OCI-M2 (cell line): ENCODE data around the gene KLF18.
"Not testable (repeated sequence)": the region's sequence is repeated elsewhere in the genome, so short reads cannot be mapped to it uniquely, and the experiment has no call there.

ENCODE experiments used
- DNase-seq: peaks from one replicate; lab custom pipeline; 2025; ENCODE audit not compliant: unreplicated experiment; lab: John Stamatoyannopoulos, UW

KLF18 gene

GRCh38 chr1:44120398-44120949 is 21.0 kb downstream of the KLF18 start:
- DNase-seq = no peak

GRCh38 chr1:44119525-44119924 is 21.9 kb downstream of the KLF18 start:
- no peak for DNase-seq

GRCh38 chr1:44118682-44119081 is 22.7 kb downstream of the KLF18 start, which contains the start of gene KLF17:
Gene KLF17 (plus strand): TSS chr1:44118821. CDS start chr1:44118908, 87 bp downstream.
- no peak for DNase-seq

- not testable (repeated sequence) for DNase-seq
These were observed 24.2 kb downstream of the KLF18 start for GRCh38 chr1:44117272-44117671.

- DNase-seq = no peak
These were observed 27.3 kb downstream of the KLF18 start for GRCh38 chr1:44114098-44114497.

- DNase-seq = no peak
These were observed 28.3 kb downstream of the KLF18 start for GRCh38 chr1:44113095-44113609.

GRCh38 chr1:44112486-44112885 is 28.9 kb downstream of the KLF18 start:
- no peak for DNase-seq

GRCh38 chr1:44111861-44112260 is 29.6 kb downstream of the KLF18 start:
- no peak for DNase-seq

- DNase-seq = no peak
These were observed 30.5 kb downstream of the KLF18 start for GRCh38 chr1:44110916-44111315.

- no peak for DNase-seq
These were observed 32.5 kb downstream of the KLF18 start for GRCh38 chr1:44108971-44109370.

- DNase-seq = no peak
These were observed 33.2 kb downstream of the KLF18 start for GRCh38 chr1:44108241-44108640.

GRCh38 chr1:44105810-44106209 is 35.6 kb downstream of the KLF18 start:
- DNase-seq = no peak

- no peak for DNase-seq
These were observed 37.9 kb downstream of the KLF18 start for GRCh38 chr1:44103270-44104131.

GRCh38 chr1:44101328-44101727 is 40.1 kb downstream of the KLF18 start:
- no peak for DNase-seq

- no peak for DNase-seq
These were observed 41.1 kb downstream of the KLF18 start for GRCh38 chr1:44100183-44100868.

- no peak for DNase-seq
These were observed 47.4 kb downstream of the KLF18 start for GRCh38 chr1:44094047-44094446.

- DNase-seq = no peak
These were observed 50.8 kb downstream of the KLF18 start for GRCh38 chr1:44090429-44091252.

GRCh38 chr1:44089371-44090048 is 51.9 kb downstream of the KLF18 start:
- no peak for DNase-seq
